Small intestine (tissue), 7 donors: ENCODE data around the gene KIF26B. TPM values are rescaled to one million over a fixed set of nuclear protein-coding genes. Genes with fewer than 3 reads are reported as not detected.

Experiments
- DNase-seq, 2 donors: peaks; one replicate each; pipeline versions ENCODE4 v3.0.0 to v3.0.0-alpha.2; 2013
- FAIRE-seq: peaks from 2 replicates; lab custom pipeline; 2012; peaks lifted over from hg19 to GRCh38; lab: Jason Lieb, UNC
- H3K27ac ChIP-seq, 3 donors: one replicate each; pipeline ENCODE4 v1.5.1; 2013; ENCODE audit warnings: low read length in 2 of 3, mild to moderate bottlenecking in 2 of 3, control low read depth in 1 of 3, inconsistent platforms in 1 of 3, low read depth in 1 of 3, moderate library complexity in 1 of 3
- H3K27me3 ChIP-seq, 3 donors: one replicate each; pipeline ENCODE4 v1.6.1; 2013; ENCODE audit warnings: low read length in 3 of 3, inconsistent platforms in 1 of 3; ENCODE audit not compliant: control insufficient read depth in 3 of 3, insufficient read depth in 3 of 3
- H3K36me3 ChIP-seq, 3 donors: one replicate each; pipeline ENCODE4 v1.6.1; 2013; ENCODE audit warnings: low read length in 3 of 3, inconsistent platforms in 1 of 3, low read depth in 1 of 3, mild to moderate bottlenecking in 1 of 3, moderate library complexity in 1 of 3; ENCODE audit not compliant: control insufficient read depth in 3 of 3, insufficient read depth in 2 of 3
- H3K4me1 ChIP-seq, 3 donors: one replicate each; pipeline ENCODE4 v1.6.1; 2013; ENCODE audit warnings: low read length in 2 of 3, inconsistent platforms in 1 of 3, low read depth in 1 of 3, mild to moderate bottlenecking in 1 of 3, moderate library complexity in 1 of 3; ENCODE audit not compliant: control insufficient read depth in 3 of 3, insufficient read depth in 2 of 3
- H3K4me3 ChIP-seq, 3 donors: one replicate each; pipeline ENCODE4 v1.5.1; 2013; ENCODE audit warnings: low read length in 3 of 3, control low read depth in 1 of 3, inconsistent platforms in 1 of 3, low read depth in 1 of 3, mild to moderate bottlenecking in 1 of 3, moderate library complexity in 1 of 3
- H3K9me3 ChIP-seq, 2 donors: one replicate each; pipeline ENCODE4 v1.6.1; 2013; ENCODE audit warnings: low read depth in 1 of 2, low read length in 1 of 2; ENCODE audit not compliant: control insufficient read depth in 2 of 2, insufficient read depth in 1 of 2
- WGBS, 3 donors: extraction: QIAGEN DNeasy Blood & Tissue Kit; methylation state at CpG; one replicate each; pipeline ENCODE4 v1.1.7; 2013; 5-methylcytosine and 5-hydroxymethylcytosine counted together
- polyA plus RNA-seq, 4 donors: library from polyadenylated mRNA; stranded (reverse) in 3 of 4; unstranded in 1 of 4; fragments of 200-250 nt in 3 of 4; fragments of 120-200 nt in 1 of 4; gene quantifications; one replicate each; pipeline versions ENCODE4 v1.2.1 to v1.2.3, GENCODE V29; 2013
- donor health status: healthy with polysubstance abuse.
- donor health status: control.
- donor health status: control.
- donor health status: Bipolar disorder and iron deficiency.
- donor health status: healthy.

Gene KIF26B
- polyA plus RNA-seq, 4 donors, result 0.27 to 4.0 (median 1.3) TPM; not detected in 1

DNA sequence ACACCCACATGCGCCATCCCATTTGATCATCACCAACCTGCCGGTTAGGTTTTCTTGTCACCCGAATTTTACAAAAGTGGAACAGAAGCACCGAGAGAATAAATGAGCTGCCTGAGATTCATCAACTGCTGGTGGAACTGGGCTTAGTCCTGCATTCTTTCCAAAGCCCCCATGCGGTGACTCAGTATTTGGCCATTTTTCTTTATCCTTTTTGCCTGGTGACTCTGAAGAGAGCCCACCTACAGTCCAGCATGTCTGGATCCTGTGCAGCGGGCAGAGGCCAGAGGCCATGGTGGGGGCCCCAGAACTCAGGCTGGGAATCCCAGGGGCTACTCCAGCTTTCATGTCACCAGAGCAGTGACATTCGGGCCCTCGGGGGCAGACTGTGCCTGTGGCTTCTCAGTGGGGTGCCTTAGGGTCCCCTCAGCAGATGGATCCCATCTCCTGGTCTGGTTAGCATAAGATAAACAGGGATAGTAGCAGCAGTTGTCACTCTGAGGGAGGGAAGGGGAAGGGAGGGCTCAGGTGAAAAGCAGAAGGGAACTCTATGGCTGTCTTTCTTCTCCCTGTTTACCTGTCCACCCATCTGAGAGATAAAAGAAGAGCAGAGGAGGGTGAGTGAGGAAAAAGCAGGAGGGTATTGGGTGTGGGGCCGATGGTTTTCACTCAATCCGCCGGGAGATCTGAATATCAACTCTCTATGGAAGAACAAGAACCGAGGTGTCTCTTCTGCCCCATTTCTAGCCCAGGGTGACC lies 63.2 kb downstream of the KIF26B start:
- no peaks in the 10 kb centered on the region for H3K4me1 ChIP-seq
- no peak for DNase-seq
- H3K27ac ChIP-seq, result no peak overlapping the region
- no peaks in the 10 kb centered on the region for H3K9me3 ChIP-seq
- FAIRE-seq, result no peak
- no peak overlapping the region for H3K4me3 ChIP-seq
- WGBS, 3 donors, result 91 to 92% (median 92%) methylated on average over 12 of the region's 12 CpGs
- H3K27me3 ChIP-seq, result no peaks in the 10 kb centered on the region
- no peaks in the 10 kb centered on the region for H3K36me3 ChIP-seq

DNA sequence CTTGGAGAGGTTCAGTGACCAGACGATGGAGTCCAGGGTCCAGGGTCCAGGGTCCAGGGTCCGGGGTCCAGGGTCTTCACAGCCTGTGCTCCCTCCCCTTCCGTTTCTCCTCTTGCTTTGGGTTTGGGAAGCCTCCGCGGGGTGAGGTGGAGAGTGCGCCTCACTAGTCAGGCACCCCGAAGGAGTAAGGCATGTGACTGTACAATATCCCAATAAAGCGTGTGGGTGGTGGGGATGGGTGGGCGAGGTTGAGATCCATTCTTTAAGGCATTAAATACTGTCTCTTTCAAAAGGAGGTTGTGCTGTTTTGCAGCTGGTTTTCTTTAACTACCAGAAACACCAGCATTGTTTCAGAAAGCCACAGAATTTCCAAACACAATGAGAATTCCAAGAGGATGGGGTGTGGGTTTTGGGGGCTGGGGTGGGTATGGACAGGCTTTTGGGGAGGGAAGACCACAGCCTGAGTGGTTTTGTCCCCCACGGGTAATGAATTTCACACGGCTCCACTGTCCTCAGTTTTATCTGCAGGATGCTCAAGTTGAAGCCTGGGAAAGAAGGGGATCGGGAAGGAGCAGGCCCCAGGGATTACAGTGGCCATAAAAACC lies 65.7 kb downstream of the KIF26B start:
- Histone ChIP-seq H3K9me3 (no peaks in the 10 kb centered on the region), H3K27ac (no peak overlapping the region), H3K36me3 (no peaks in the 10 kb centered on the region), H3K27me3 (no peaks in the 10 kb centered on the region), H3K4me1 (no peaks in the 10 kb centered on the region), H3K4me3 (no peak overlapping the region)
- no peak for DNase-seq
- WGBS, 3 donors, result 73 to 75% (median 73%) methylated on average over 12 of the region's 12 CpGs
- FAIRE-seq, result no peak

DNA sequence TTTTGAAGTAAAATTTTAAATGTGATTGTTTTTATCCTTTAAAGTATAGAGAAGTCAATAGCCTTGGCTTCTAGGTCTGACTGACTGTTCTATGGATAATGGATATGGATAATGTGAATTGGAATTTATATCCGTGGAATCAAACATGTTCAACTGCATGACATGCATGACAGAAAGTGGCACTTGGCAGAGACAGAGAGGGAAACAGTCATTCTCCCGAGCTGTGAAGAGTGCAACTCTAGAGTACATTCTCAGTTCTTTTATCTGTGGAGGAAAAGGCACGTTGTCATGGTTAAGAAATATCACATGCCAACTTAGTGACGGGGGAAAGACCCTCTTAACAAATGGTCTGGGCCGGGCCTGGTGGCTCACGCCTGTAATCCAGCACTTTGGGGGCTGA lies 67.0 kb downstream of the KIF26B start:
- Histone ChIP-seq H3K4me3 (no peak overlapping the region), H3K27ac (no peak overlapping the region), H3K9me3 (no peaks in the 10 kb centered on the region), H3K36me3 (no peaks in the 10 kb centered on the region), H3K4me1 (no peaks in the 10 kb centered on the region), H3K27me3 (no peaks in the 10 kb centered on the region)
- FAIRE-seq (no peak), DNase-seq (no peak)
- 85 to 95% (median 88%) methylated on average over 6 of the region's 6 CpGs for WGBS, 3 donors

DNA sequence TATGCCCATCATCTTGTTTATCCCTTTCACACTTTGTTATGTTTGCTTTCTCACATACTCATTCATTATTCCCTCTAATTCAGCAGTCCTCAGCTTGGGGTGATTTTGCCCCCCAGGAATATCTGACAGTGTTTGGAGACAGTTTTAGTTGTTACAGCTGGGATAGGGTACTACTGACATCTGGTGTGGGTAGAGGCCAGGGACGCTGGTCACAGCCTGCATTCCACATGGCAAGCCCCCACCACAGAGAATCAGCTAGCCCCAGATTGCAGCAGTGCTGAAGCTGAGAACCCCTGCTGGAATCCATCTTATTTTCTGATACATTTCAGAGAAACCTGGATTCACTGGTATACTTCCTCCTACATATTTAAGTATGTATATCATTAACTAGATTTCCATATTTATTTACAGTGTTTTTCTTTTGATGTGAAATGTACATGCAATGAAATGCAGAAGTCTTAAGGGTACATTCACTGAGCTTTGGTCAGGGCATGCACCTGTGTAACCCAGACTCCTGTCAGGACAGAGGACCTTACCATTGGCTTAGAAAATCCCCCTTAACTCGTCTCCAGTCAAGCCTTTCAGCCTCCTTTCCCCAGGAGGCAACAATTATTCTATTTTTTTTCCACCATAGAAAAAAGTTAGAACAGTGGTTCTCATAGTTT lies 68.3 kb downstream of the KIF26B start:
- H3K4me1 ChIP-seq, result no peaks in the 10 kb centered on the region
- no peak for FAIRE-seq
- WGBS, 3 donors, result 63 to 84% (median 75%) methylated on average over 2 of the region's 2 CpGs

DNA sequence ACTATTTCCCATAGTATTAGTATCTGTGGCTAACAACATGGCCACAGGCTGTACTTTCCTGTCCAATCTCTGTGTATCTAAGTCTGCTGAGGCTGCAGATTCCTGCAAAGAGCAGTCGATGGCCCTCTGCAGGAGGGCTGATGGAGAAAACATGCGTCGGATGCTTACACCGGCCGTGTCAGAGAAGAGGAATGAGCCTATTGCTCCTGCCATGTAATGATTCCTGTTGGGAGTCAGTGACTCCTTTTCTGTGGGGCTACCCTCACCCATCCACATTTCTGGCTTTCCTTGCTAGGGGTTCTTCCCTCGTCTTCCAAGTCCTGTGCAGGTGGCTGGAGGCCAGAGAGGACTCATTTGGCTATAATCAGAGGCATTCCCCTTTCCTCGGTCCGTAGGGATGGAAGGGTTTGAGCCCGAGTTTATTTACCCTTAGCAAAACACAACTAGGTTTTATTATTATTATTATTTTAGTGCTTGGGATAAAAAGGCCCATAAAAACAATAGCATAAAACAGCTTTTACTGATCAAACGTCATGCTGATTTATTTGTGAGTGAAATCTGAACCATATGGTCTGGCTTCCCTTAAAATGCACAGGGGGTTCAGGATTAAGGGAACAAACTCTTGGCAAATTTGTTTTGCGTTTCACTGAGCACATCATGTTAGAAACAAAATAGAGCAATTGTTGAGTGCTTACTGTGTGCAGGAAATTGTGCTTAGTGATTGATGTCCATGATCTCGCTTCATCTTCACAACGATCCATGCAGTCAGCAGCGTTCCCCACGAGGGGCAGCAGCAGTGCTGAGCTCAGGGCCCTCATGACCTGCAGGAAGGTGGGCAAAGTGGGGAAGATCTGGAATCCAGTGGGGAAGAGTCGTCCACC lies 70.8 kb downstream of the KIF26B start:
- Histone ChIP-seq H3K36me3 (no peaks in the 10 kb centered on the region), H3K4me3 (no peak overlapping the region), H3K27me3 (peaks cover 0 to 2% (median 0%) of the 10 kb centered on the region in 3 donors), H3K27ac (no peak overlapping the region), H3K4me1 (no peaks in the 10 kb centered on the region), H3K9me3 (peaks cover 0 to 2% of the 10 kb centered on the region in 2 donors)
- no peak for FAIRE-seq
- DNase-seq, result no peak
- WGBS, 3 donors, result 70 to 82% (median 78%) methylated on average over 16 of the region's 16 CpGs

More for the DNA sequence above, 68.3 kb downstream of the KIF26B start:
- Histone ChIP-seq H3K9me3 (peaks cover 0 to 2% of the 10 kb centered on the region in 2 donors), H3K27ac (no peak overlapping the region), H3K4me3 (no peak overlapping the region), H3K36me3 (no peaks in the 10 kb centered on the region), H3K27me3 (peaks cover 0 to 2% (median 0%) of the 10 kb centered on the region in 3 donors)
- DNase-seq, result no peak

DNA sequence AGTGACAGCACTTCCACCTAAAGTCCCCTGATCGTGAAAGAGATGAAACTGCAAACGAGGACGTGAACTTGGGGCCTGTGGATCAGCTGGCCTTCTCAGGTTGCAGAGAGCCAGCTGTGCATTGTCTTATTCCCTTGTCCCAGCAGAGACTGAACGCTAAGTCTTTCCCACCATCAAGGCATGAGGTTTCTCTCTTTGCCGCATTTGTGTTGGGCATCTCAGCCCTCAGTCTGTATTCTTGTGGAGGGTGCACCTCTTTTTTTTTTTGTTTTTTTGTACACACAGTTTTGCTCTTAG lies 71.4 kb downstream of the KIF26B start:
- no peaks in the 10 kb centered on the region for H3K36me3 ChIP-seq
- FAIRE-seq (no peak), DNase-seq (no peak)
- peaks cover 0 to 2% of the 10 kb centered on the region in 2 donors for H3K9me3 ChIP-seq
- H3K27me3 ChIP-seq, result peaks cover 0 to 2% (median 0%) of the 10 kb centered on the region in 3 donors
- 88 to 93% (median 90%) methylated on average over 5 of the region's 5 CpGs for WGBS, 3 donors
- H3K4me3 ChIP-seq, result no peak overlapping the region
- H3K27ac ChIP-seq, result no peak overlapping the region
- H3K4me1 ChIP-seq, result no peaks in the 10 kb centered on the region

DNA sequence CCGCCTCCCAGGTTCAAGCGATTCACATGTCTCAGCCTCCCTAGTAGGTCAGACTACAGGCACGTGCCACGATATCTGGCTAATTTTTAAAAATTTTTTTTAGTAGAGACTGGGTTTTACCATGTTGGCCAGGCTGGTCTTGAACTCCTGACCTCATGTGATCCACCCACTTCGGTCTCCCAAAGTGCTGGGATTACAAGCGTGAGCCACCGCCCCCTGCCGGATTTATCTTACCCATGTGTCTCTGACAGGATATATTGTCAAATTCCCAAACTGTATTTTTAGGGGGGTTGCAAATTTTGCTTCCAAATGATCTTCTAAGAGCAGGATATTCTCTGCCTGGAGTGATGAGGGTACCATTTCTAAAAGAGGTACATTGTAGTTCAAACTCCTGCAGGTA lies 74.3 kb downstream of the KIF26B start:
- DNase-seq (no peak), FAIRE-seq (no peak)
- 95 to 96% (median 95%) methylated on average over 8 of the region's 8 CpGs for WGBS, 3 donors
- H3K9me3 ChIP-seq, result peaks cover 0 to 2% of the 10 kb centered on the region in 2 donors
- no peak overlapping the region for H3K27ac ChIP-seq
- no peaks in the 10 kb centered on the region for H3K4me1 ChIP-seq
- H3K4me3 ChIP-seq, result no peak overlapping the region
- H3K36me3 ChIP-seq, result no peaks in the 10 kb centered on the region
- peaks cover 0 to 2% (median 0%) of the 10 kb centered on the region in 3 donors for H3K27me3 ChIP-seq

DNA sequence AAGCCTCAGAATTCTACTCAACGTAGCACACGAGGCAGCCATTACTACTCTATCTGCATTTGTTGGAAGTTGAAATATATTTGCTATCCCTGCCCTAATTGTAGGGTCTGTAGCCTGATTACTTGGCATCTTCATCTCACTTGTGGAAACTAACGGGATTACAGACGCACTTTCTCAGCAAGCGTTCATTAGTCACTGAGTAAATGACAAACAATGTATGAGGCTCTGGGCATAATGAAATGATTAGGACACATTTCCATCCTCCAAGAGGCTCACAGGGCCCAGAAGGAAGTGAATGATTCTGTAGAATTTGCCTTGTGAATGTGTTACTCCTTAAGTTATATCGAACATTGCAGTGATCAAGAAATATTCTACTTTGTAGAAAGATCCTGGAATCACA lies 78.1 kb downstream of the KIF26B start:
- H3K36me3 ChIP-seq, result no peaks in the 10 kb centered on the region
- H3K4me1 ChIP-seq, result no peaks in the 10 kb centered on the region
- no peak for DNase-seq
- H3K4me3 ChIP-seq, result no peak overlapping the region
- H3K27me3 ChIP-seq, result no peaks in the 10 kb centered on the region
- H3K9me3 ChIP-seq, result no peaks in the 10 kb centered on the region
- FAIRE-seq, result no peak
- WGBS, 3 donors, result 91 to 96% (median 95%) methylated on average over 6 of the region's 6 CpGs
- no peak overlapping the region for H3K27ac ChIP-seq
